Heart right ventricle (tissue), 16 donors: ENCODE measurements around the gene PRR7. TPM values are rescaled to one million over a fixed set of nuclear protein-coding genes. Genes with fewer than 3 reads are reported as not detected.
"Not testable (repeated sequence)": the region's sequence is repeated elsewhere in the genome, so short reads cannot be mapped to it uniquely, and the experiment has no call there.

Experiments
- ATAC-seq, 8 donors: fragments of 200-7000 bp; cut with Tn5 transposase; one replicate each; pipeline ENCODE4 v1.9.1; 2020; ENCODE audit warnings: mild to moderate bottlenecking in 8 of 8, moderate library complexity in 8 of 8, moderate number of reproducible peaks in 1 of 8
- DNase-seq, 2 donors: peaks; one replicate each; pipeline ENCODE4 v3.0.0-alpha.2; 2020
- H3K27ac ChIP-seq, 10 donors: fragments of 200-600 bp; sonication (generic) in 2 of 10; one replicate each; pipeline versions ENCODE4 v1.5.0 to v1.8.0; 2020 to 2022; ENCODE audit warnings: mild to moderate bottlenecking in 3 of 10
- H3K27me3 ChIP-seq, 7 donors: fragments of 200-600 bp; one replicate each; pipeline ENCODE4 v1.8.0; 2021 to 2022; ENCODE audit warnings: mild to moderate bottlenecking in 2 of 7
- H3K36me3 ChIP-seq, 9 donors: fragments of 200-600 bp; sonication (generic) in 1 of 9; one replicate each; pipeline versions ENCODE4 v1.5.0 to v1.8.0; 2020 to 2022; ENCODE audit warnings: mild to moderate bottlenecking in 2 of 9
- H3K4me1 ChIP-seq, 9 donors: fragments of 200-600 bp; sonication (generic) in 1 of 9; one replicate each; pipeline versions ENCODE4 v1.5.0 to v1.8.0; 2020 to 2022; ENCODE audit warnings: mild to moderate bottlenecking in 4 of 9
- H3K4me3 ChIP-seq, 10 donors: fragments of 200-600 bp; sonication (generic) in 2 of 10; one replicate each; pipeline versions ENCODE4 v1.5.0 to v1.8.0; 2020 to 2022; ENCODE audit warnings: mild to moderate bottlenecking in 7 of 10, moderate library complexity in 2 of 10
- H3K9me3 ChIP-seq, 11 donors: fragments of 200-600 bp in 10 of 11; sonication (generic) in 2 of 11; one replicate each; pipeline versions ENCODE4 v1.5.0 to v1.8.0; 2013 to 2022; ENCODE audit warnings: mild to moderate bottlenecking in 2 of 11, control low read depth in 1 of 11, moderate library complexity in 1 of 11
- WGBS, 2 donors: extraction: QIAGEN DNeasy Blood & Tissue Kit; methylation state at CpG; one replicate each; pipeline ENCODE4 v1.1.7; 2013; ENCODE audit warnings: inconsistent platforms in 1 of 2; 5-methylcytosine and 5-hydroxymethylcytosine counted together
- intact Hi-C, 10 donors: fragments of 100-400 bp; cut with DNase I; formaldehyde crosslinking; loops; one replicate each; pipeline versions ENCODE4 v1.11.1 to v1.14.2; 2022
- polyA plus RNA-seq, 2 donors: library from polyadenylated mRNA; stranded (reverse); fragments of 200-250 nt; gene quantifications; one replicate each; pipeline ENCODE4 v1.2.3, GENCODE V29; 2013
- total RNA-seq, 10 donors: library from RNA; stranded (reverse); fragmentation: NEBNext Ultra II Directional in 3 of 10; extraction: Animal tissue kit (Norgen Biotek cat#: 25700) in 3 of 10; gene quantifications; one replicate each; pipeline versions ENCODE4 v1.2.1 to v1.2.4, GENCODE V29; 2021 to 2023
- TF ChIP-seq, protein P1 (sequence below), 9 donors: fragments of 200-600 bp; sonication (generic) in 2 of 9; IDR thresholded peaks; one replicate each; pipeline versions ENCODE4 v1.5.0 to v1.8.0; 2021 to 2022; ENCODE audit warnings: antibody characterized with exemption in 9 of 9, mild to moderate bottlenecking in 5 of 9, moderate library complexity in 1 of 9
- donor health status: Arrhythmogenic right ventricular cardiomyopathy.
- donor health status: ischemic (EF 13 %, LVEDD 7.1; RV severe dilation, severe dysfunction).
- donor health status: healthy with polysubstance abuse.
- donor health status: DM: no; HTN: yes; CAD: no.
- donor health status: DM: no; HTN: no; CAD: no.
- donor health status: ischemic (EF 25% LVEDD 6.9; RV normal size, moderate dysfunction).
- donor health status: ischemic (EF 25% LVEDD 5.7; RV mildly dilated, moderate dysfunction).
- donor health status: healthy.
- donor health status: DM: yes; HTN: yes; CAD: no.
- donor health status: Ischemic cardiomyopathy.
- donor health status: ischemic (EF 35%, LVEDD 5.7; RV mildly dilated, moderate dysfunction).
- donor health status: nonischemic (EF 11% LVEDD 7.7; RV severe dilation, severe dysfunction).
- donor health status: DM: yes; HTN: yes; CAD: no.
- donor health status: PGD.
- donor health status: ischemic (EF 29% LVEDD 5.4; RV normal size, mild dysfunction).
- donor health status: nonischemic (EF 23%, LVEDD 6.1; RV moderate dilation, normal function).

The PRR7 gene
- total and polyA plus RNA-seq, 12 donors, result 0.97 to 2.9 (median 2.0) TPM

DNA sequence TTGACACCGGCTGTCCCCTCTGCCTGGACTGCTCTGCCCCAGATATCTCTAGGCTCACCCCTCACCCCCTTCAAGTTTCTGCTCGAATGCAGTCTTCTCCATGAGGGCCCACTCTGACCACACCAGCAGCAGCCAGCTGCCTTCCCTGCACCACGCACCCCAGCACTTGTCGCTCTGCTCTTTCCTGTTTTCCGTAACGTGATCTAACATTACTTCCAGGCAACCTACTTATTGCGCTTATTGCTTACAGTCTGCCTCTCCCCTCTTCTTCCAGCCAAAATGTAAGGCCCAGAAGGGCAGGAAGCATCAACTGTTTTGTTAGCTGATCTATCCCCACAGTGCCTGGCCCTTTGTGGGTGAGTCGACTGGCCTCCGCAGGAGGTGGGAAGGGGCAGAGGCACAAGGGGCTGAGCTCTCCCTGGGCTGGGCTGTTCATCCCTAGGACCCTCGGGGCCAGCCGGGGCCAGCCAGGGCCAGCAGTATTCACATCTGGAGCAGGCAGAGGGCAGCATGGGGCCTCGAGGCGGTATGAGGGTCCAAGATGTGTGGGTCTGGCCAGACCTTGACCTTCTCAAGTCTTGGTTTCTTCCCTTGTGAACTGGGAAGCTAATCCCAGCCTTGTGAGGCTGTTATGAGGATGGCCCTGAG, 38.4 kb downstream of the PRR7 start:
- Histone ChIP-seq H3K27me3 (no peaks in the 10 kb centered on the region), H3K9me3 (no peaks in the 10 kb centered on the region), H3K4me1 (peaks cover 0 to 10% (median 2%) of the 10 kb centered on the region in 9 donors), H3K27ac (peak overlapping the region in 1 of 10 donors; percentile 20), H3K4me3 (no peak overlapping the region), H3K36me3 (peaks cover 0 to 82% (median 40%) of the 10 kb centered on the region in 9 donors)
- ATAC-seq (peak in 1 of 8 donors; percentile 7), DNase-seq (no peak)
- WGBS, 2 donors, result 79 to 80% methylated on average over 13 of the region's 13 CpGs
- TF ChIP-seq, protein P1, sequence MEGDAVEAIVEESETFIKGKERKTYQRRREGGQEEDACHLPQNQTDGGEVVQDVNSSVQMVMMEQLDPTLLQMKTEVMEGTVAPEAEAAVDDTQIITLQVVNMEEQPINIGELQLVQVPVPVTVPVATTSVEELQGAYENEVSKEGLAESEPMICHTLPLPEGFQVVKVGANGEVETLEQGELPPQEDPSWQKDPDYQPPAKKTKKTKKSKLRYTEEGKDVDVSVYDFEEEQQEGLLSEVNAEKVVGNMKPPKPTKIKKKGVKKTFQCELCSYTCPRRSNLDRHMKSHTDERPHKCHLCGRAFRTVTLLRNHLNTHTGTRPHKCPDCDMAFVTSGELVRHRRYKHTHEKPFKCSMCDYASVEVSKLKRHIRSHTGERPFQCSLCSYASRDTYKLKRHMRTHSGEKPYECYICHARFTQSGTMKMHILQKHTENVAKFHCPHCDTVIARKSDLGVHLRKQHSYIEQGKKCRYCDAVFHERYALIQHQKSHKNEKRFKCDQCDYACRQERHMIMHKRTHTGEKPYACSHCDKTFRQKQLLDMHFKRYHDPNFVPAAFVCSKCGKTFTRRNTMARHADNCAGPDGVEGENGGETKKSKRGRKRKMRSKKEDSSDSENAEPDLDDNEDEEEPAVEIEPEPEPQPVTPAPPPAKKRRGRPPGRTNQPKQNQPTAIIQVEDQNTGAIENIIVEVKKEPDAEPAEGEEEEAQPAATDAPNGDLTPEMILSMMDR (IDR thresholded peaks at IDR 0.05), result no peak
- intact Hi-C loops, result no loop called here

DNA sequence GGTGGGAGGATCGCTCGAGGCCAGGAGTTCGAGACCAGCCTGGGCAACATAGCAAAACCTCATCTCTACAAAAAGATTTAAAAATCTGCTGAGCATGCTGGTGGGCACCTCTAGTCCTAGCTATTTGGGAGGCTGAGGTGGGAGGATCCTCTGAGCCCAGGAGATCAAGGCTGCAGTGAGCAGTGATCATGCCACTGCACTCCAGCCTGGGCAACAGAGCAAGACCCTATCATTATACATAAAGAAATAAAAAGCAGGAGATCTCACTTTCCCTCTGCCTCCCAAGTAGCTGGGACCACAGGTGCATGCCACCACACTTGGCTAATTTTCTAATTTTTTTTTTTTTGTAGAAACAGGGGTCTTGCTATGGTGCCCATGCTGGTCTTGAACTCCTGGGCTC, 39.1 kb downstream of the PRR7 start:
- intact Hi-C loops, H3K4me3 ChIP-seq, H3K27ac ChIP-seq, H3K4me1 ChIP-seq, H3K9me3 ChIP-seq, DNase-seq, ATAC-seq, H3K27me3 ChIP-seq: not testable (repeated sequence)
- peaks cover 0 to 89% (median 46%) of the 10 kb centered on the region in 9 donors for H3K36me3 ChIP-seq
- WGBS, 2 donors, result 98 to 99% methylated on average over 3 of the region's 3 CpGs

DNA sequence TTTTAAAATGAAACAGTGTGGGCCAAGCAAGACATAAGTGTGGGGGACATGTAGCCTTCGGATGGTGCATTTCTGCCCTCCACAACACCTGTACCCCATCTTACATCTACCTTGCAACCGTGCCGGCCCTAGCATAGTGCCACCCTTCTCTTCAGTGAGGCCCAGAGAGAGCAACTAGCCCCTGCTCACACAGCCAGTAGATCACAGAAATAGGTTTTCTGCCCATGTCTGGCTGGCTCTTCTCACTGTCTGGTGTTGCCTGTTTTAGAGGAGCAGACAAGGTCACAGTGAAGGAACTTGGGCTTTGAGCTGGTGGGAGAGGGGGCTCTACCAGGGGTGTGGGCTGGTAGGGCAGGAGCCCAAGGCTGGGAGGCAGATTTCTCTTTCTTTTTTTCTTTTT, 39.6 kb downstream of the PRR7 start:
- intact Hi-C loops, result no loop called here
- ATAC-seq (no peak), DNase-seq (no peak)
- H3K27me3 ChIP-seq, result no peaks in the 10 kb centered on the region
- H3K27ac ChIP-seq, result no peak overlapping the region
- H3K36me3 ChIP-seq, result peaks cover 0 to 93% (median 51%) of the 10 kb centered on the region in 9 donors
- no peak overlapping the region for H3K4me3 ChIP-seq
- WGBS, 2 donors, result 97% methylated on average over 3 of the region's 3 CpGs
- peaks cover 0 to 10% (median 0%) of the 10 kb centered on the region in 9 donors for H3K4me1 ChIP-seq
- TF ChIP-seq, protein P1 (IDR thresholded peaks at IDR 0.05), result no peak
- no peaks in the 10 kb centered on the region for H3K9me3 ChIP-seq

DNA sequence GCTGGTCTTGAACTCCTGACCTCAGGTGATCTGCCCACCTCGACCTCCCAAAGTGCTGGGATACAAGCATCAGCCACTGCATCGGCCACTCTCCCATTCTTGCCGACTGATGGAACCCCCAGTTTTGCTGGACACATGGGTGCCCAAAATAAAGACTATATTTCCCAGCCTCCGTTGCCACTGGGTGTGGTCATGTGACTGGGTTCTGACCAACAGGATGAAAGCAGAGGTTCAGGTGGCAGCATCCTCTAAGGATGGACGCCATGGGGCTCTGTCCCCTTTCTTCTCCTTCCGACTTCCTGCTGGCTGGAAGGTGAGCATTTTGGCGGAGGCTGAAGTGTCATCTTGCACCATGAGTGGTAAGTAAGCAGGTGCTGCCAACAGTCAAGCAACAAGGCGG, 40.5 kb downstream of the PRR7 start:
- 94 to 95% methylated on average over 8 of the region's 8 CpGs for WGBS, 2 donors
- H3K27me3 ChIP-seq, result no peaks in the 10 kb centered on the region
- intact Hi-C loops, result no loop called here
- ATAC-seq (no peak), DNase-seq (no peak)
- peaks cover 1 to 93% (median 60%) of the 10 kb centered on the region in 9 donors for H3K36me3 ChIP-seq
- no peaks in the 10 kb centered on the region for H3K9me3 ChIP-seq
- no peak overlapping the region for H3K27ac ChIP-seq
- no peak overlapping the region for H3K4me3 ChIP-seq
- H3K4me1 ChIP-seq, result peaks cover 0 to 9% (median 0%) of the 10 kb centered on the region in 9 donors
- TF ChIP-seq, protein P1 (IDR thresholded peaks at IDR 0.05), result no peak

DNA sequence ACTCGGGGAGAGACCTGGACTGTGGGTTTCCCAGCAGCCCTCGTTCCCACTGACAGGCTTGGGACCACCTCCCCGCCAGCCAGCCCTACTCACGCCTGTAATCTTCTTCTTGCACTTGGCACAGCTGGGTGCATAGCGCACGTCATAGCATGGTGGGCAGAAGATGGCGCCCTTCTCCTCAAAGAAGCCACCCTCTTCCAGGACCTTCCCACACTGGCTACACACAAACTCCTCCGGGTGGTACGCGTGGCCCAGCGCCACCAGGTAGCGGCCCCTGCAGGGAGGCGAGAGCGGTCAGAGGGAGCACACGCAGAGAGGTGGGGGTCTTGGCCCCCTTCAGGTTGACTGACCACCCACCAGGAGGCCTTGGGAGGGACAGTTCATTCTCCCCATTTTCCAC, 41.4 kb downstream of the PRR7 start:
- intact Hi-C loops, result no loop called here
- Histone ChIP-seq H3K4me3 (no peak overlapping the region), H3K4me1 (peaks cover 0 to 17% (median 8%) of the 10 kb centered on the region in 9 donors), H3K27ac (no peak overlapping the region), H3K27me3 (no peaks in the 10 kb centered on the region), H3K36me3 (peaks cover 4 to 100% (median 60%) of the 10 kb centered on the region in 9 donors), H3K9me3 (no peaks in the 10 kb centered on the region)
- WGBS, 2 donors, result 92 to 95% methylated on average over 15 of the region's 15 CpGs
- TF ChIP-seq, protein P1 (IDR thresholded peaks at IDR 0.05), result no peak
- DNase-seq, result no peak
- peak in 1 of 8 donors; percentile 1 for ATAC-seq
